Measurements from ENCODE around the gene FABP6.

The FABP6 gene

GRCh38 chr5:160263326-160263855 lies 34.1 kb downstream of the FABP6 start:
- DNase-seq = peak; percentile 73

DNA sequence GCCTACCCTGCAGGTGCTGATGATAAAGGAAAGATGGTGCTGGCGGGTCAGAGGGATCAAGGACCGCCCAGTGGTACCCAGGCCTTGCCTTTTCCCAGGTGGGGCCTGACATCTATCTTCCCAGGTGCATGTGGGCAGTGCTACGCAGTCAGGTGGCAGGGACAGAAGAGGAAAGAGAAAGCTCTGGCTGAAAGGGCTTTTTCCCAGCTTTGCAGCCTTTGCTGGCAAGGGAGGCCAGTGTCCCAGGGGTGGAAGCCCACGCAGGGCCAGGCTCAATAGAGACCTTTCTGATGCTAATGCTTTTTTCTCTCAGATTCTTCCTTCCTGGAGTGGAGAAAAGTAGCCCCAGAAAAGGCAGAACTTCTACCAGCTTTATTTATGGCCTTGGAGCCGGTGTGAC lies 36.7 kb downstream of the FABP6 start:
- no peak for DNase-seq

GRCh38 chr5:160266752-160267345 lies 37.5 kb downstream of the FABP6 start:
- DNase-seq = no peak

- no peak for DNase-seq
Observed at GRCh38 chr5:160268121-160268520, 38.8 kb downstream of the FABP6 start.

GRCh38 chr5:160269017-160269416 lies 39.7 kb downstream of the FABP6 start:
- DNase-seq = peak; percentile 43

DNA sequence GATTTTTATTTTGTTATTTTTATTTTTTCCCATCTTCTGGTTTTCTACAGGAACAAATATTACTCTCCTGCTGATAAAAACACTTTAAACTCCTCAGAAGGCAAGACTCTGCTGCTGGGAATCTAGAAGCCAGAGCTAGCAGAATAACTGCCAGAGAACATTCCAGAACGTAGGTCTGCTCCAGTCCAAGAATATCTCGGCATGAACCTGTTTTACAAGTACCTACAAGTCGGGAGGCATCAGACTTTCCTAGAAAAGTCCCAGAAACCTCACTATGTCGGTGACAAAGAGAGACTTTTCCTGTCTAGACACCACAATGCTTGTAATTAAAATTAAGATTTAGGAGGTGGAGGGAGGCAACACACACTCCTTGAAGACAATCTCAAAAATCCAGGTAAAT lies 41.4 kb downstream of the FABP6 start:
- no peak for DNase-seq

DNA sequence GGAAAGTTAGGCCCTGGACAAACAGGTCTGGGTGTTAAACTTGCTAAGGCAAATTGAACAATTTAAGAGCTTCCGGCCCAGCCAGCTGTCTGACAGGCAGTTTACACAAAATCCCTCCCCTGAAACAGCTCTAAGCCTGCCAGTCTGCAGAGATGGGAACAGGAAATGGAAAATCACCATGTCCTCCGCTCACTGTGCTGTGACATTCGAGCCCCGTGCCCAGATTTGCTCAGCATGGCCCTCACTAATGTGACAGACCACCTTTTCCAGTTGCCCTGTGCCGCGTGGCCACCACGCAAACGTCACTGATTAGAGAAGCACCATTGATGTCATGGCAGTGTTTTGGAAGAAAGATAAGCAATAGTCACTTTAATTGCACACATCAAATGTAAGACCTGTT lies 42.1 kb downstream of the FABP6 start:
- DNase-seq = peak; percentile 32

DNA sequence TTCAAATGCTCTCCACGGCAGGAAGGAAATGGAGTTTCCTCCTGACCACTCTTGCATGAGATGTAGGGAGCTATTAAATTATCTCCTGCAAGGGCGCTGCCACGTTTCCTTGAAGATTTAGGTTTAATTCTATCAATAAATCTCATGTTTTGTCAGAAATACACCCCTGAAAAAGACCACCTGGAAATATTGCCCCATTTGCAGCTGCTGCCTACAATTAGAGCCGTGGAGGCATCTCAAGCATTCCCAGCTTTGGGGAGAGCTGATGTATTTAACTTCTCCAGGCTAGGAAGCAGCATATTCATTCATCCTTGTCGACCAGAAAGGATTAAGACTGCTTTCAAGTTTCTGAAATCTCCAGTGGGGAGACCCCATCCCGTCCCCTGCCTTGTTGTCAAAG lies 42.5 kb downstream of the FABP6 start:
- peak; percentile 40 for DNase-seq

GRCh38 chr5:160272264-160272663 lies 43.0 kb downstream of the FABP6 start:
- no peak for DNase-seq

DNA sequence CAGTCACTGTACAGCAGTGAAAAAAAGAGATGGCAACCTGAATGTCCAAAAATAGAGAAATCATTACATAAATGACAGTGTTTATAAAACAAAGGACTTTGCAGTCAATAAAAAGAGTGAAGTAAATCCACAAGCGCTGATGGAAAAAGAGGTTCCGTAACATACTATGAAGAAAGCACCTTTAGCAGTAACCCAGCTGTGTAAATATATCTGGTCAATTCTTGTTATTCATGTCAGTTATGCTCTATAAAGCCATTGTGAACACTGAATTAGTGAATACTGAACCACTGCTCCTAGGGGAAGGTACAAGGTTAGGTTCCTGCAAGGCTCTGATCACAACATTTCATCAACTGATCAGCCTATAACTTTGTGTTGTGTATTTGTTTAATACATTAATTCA lies 43.6 kb downstream of the FABP6 start:
- no peak for DNase-seq

- no peak for DNase-seq
Observed at GRCh38 chr5:160274483-160274931, 45.2 kb downstream of the FABP6 start.

GRCh38 chr5:160278343-160278742 lies 49.0 kb downstream of the FABP6 start:
- peak; percentile 39 for DNase-seq

DNA sequence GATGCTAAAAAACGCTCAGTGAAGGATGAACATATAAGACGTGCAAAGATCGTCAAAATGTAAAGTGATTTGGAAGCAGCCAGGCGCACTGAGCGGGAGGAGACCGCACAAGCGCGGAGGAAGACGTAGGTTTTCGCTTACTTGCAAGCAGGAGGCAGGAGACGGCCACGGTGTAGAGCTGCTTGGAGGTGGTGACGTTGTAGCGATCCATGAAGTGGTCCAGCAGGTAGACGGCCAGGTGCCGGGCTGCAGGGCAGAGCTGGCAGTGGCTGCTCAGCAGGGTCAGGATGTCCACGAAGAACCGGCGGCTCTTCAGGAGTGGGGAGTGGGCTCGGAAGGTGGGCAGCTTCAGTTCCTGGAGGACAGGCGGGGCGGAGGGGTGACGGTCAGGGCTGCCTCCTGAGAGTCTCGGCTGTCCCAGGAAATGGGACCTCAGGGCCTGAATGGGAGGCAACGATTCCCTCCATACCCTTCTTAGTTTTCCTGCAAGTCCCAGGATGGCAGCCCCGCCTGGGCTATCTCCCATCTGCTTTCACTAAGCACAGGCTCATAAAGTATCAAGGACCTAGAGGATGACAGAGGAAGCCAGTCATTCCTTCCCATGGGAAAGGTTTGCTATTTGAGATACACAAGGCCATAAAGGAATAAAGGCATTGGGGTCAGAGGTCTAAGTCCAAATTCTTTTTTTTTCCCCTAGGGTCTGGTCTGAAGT lies 51.2 kb downstream of the FABP6 start:
- no peak for DNase-seq

DNA sequence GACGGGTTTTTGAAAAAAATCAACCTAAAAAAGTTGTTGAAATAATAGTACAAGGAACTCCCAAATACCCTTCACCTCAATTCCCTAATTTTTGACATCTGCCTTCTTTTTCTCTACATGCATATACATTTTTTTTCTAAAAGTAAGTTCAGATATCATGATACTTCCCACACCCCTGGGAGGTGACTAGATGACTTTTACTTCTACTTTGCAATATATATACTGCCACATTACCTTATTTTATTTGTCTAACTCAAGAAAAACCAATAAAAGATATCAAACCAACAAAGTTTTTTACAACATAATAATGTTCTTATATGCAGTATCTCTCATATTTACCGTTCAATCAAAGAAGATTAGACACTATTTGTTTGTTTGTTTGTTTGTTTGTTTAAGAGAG lies 52.0 kb downstream of the FABP6 start:
- DNase-seq = no peak

DNA sequence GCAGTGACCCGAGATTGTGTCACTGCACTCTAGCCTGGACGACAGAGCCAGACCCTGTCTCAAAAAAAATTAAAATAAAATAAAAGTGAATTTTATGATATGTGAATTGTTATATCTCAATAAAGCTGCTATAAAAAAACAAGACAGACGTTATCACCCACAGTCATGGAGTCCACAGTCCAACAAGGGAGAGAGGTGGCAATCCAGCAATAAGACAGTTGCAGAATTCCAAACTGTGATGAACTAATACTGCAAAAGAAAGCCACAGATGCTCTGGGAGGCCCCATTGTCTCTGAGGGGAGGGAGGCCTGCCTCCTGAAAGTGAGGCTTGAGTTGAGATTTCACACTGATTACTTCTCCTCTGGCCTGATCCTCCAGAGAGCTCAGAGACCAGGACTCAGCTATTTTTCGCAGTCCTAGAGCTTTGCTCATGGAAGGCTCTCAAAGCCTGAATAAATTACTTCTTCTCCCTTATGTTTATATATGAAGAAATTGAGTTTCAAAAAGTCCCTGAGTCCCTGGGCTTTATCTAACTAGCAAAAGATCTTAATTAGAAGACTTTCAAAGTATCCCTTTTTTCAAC lies 55.1 kb downstream of the FABP6 start:
- no peak for DNase-seq

DNA sequence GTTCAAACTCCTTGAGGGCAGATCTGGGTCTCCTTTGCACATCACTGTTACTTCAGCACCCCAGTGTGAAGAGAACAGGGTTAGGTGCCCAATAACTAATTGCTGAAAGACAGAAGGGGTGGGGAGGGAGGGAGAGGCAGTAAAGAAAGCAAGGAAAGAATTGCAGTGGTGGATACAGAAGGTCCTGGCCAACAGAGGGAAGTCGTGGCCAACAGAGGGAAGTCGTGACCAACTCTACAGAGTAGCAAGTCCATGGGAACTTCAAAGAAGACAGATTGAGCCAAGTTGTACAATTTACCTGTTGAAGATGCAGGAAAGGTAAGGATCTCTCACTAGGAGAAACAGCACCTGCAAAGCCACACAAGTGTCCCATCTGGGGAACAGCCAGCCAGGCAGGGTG lies 56.0 kb downstream of the FABP6 start:
- no peak for DNase-seq

- DNase-seq = no peak
Observed at GRCh38 chr5:160286947-160287346, 57.6 kb downstream of the FABP6 start.

- peak; percentile 89 for DNase-seq
Observed at GRCh38 chr5:160287378-160288051, 58.2 kb downstream of the FABP6 start.

Data from eye (tissue), 1 donor.